Activated T-helper 1 cell treated with anti-CD3 and anti-CD28 coated beads, Interleukin-2, amount 50 U/mL, for 16 hours (primary cell): ENCODE measurements around the gene CTNNA1.

Experiments
- DNase-seq, 2 donors: peaks; one replicate each; pipeline ENCODE4 v3.0.0-alpha.2; 2020; ENCODE audit warnings: low read depth in 1 of 2, low spot score in 1 of 2

CTNNA1 gene

GRCh38 chr5:138844812-138845513 lies 91.7 kb downstream of the CTNNA1 start:
- no peak for DNase-seq

GRCh38 chr5:138849439-138849838 lies 96.2 kb downstream of the CTNNA1 start:
- no peak for DNase-seq

DNA sequence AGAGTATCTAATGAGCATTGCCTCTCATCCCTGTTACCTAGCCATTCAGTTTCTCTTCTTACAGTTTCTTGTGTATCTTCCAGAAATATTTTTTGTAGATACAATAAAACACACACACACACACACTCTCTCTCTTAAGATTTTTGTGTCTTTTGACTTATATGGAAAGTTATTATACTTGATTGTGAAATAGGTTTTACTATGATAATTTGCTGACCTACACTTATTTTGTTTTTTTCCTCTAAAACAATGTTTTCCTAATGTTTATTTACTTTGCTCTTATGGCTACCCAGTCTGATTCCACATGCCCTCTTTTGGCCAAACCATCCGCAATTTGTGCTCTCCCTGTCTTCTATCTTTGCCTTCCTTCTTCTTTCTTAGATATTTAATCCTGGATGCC lies 96.7 kb downstream of the CTNNA1 start:
- DNase-seq, result no peak

DNA sequence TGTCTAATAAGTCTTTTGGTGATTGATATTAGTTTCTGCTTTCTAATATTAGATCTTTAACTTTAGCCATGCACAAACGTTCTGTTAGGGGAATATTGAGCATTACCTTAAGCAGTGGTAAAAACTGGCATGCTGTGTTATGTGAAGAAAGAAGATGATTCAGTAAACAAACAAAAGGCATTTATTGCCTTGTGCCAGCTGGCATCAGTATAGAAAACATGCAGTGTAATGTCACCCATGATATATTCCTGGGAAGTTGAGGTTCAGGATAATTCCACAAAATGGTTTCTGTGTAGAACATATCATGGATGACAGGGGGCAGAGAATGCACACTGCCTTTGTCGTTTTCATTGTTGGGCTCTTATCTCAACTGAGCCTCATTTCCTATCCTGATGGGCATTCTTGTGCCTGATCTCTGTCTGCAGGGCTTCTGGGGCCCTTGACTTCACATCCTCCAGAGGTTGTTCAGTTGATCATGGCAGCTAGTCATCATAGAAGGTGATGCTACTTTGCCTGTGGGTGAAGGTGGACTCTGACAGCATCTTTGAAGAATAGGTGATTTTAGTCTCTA lies 97.7 kb downstream of the CTNNA1 start:
- no peak for DNase-seq

DNA sequence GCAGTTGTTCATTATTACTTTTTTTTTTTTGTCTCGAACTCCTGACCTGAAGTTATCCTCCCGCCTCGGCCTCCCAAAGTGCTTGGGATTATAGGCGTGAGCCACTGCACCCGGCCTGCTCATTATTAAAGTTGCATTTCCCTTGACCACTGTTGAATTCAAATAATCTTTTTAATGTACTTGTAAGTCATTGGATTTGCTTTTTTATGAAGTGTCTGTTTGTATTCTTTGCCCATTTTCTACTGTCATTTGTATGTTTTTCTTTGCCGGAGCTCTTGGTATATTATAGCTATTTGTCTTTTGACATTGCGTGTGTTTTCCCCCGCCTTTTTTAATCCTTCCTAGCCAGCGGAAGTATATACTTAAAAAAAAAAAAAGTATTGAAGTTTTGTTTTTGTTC lies 99.9 kb downstream of the CTNNA1 start:
- DNase-seq, result no peak

DNA sequence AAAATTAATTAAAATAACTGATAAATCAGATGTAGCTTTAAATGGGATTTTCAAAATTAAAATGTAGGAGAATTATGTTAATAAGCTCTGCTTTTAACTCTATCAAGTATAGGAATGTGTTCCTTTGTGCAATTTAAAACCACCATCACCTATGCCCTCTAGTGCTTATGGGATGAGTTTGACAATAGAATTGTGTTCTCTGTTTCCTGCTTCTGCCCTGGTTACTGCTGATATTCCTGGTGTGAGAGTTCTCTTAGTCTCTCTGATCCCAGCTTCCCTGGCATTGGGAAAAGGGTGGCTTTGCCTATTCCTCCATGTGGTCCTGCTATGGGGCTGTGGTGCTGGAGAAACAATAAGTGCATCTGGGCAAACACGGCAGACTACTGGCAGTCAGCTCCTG lies 113.8 kb downstream of the CTNNA1 start:
- DNase-seq, result no peak

DNA sequence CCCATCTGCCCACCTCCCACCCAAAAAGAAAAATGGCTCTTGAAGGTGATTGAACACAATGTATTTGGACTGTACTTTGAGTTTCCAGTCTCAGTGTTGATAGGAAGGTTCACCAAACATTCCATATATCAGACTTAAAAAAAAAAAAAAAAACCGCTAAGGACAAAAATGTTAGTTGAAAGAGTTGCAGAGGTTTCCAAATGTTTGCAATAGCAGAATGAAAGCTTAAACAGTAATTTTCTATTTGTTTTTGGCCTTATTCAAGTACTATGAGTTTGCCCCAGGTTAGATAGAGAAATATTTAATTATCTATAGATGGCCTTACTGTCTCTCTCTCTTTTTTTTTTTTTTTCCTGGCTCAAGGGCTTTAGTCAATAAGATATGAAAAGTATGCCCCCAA lies 115.8 kb downstream of the CTNNA1 start:
- no peak for DNase-seq

DNA sequence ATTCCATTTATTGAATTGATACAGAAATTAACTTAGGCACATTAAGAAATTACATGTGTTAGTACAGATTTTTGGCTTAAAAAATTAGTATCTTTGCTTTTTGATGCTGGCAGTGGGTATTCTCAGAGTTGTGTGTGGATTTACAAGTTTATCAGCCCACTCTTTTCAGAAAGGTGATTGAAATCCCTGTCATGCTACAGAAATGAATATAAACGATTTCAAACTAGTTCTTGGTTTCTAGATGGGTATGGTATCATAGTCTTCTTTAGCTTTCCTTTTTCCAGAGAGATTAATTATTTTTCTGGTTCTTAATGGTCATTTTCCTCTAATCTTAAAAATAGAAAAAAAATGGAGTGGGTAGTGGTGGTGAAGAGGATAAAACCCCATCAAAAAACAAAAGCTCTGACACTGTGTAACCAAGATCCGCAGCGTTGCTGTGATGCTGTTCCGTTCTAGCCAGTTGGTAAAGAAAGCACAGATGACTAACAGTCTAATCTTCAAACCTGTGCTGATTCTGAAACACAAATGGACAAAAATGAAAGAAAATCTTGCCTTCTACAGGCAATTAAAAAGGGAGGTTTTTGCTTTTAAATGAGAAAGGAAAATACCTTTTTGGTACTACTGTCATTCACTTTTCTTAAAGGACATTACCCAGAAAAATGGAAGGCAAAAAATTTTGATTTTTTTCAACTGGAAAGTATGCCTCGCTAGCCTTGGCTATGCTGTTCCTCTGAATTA lies 116.7 kb downstream of the CTNNA1 start:
- no peak for DNase-seq

- DNase-seq, result no peak
These were observed 117.4 kb downstream of the CTNNA1 start for GRCh38 chr5:138870611-138871010.

DNA sequence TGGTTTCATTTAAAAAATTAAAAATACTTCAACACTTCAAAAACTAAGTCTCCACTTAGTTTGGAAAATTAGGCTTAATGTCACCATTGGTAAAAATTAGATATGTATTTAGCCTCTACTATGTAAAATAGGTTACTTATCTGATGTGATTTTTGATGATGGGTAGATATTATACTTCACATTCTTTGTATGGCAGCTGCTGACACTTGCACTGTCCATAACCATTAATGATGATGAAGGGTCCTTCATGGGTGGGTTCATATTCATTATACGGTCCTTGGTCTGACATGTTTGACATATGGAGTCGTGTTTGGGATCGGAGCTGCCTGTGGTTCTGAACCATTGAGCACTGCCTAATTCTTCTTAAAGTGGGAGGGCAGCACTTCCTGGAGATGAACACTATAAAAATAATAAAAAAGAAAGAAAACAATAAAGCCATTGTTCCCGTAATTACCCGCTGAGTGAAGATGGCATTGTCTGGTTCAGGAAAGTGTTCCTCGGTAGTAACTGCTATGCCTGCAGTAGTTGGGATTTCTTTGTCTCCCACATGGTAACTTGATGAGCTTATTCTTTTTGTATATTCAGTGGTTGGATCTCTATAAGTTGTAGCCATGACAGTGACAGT lies 119.7 kb downstream of the CTNNA1 start:
- no peak for DNase-seq

GRCh38 chr5:138873466-138874221 lies 120.4 kb downstream of the CTNNA1 start:
- DNase-seq, result no peak

- no peak for DNase-seq
These were observed 121.0 kb downstream of the CTNNA1 start for GRCh38 chr5:138874241-138874640.

GRCh38 chr5:138874771-138875551 lies 121.7 kb downstream of the CTNNA1 start, which contains the start of gene LRRTM2:
Gene LRRTM2, minus strand, starts transcription at chr5:138875335. Its CDS starts 424 bp downstream, at chr5:138874911.
- no peak for DNase-seq

DNA sequence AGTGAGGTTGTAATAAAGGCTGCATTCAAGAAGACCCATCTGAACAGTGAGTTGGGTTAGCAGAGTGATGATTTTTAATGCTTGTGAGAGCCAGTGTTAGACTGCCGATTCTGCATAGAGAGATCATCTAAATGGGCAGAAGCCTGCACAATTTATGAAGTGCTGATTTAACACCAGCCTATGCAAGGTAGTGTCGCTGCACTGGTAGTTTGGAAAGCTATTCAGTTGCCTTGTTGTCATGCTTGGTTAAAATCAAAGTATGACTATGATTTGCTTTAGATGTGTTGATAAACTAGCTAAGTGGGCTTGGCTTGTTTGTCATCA lies 122.3 kb downstream of the CTNNA1 start:
- DNase-seq, result no peak

- DNase-seq, result no peak
These were observed 122.7 kb downstream of the CTNNA1 start for GRCh38 chr5:138875946-138876345.

- no peak for DNase-seq
These were observed 123.6 kb downstream of the CTNNA1 start for GRCh38 chr5:138876811-138877210.

DNA sequence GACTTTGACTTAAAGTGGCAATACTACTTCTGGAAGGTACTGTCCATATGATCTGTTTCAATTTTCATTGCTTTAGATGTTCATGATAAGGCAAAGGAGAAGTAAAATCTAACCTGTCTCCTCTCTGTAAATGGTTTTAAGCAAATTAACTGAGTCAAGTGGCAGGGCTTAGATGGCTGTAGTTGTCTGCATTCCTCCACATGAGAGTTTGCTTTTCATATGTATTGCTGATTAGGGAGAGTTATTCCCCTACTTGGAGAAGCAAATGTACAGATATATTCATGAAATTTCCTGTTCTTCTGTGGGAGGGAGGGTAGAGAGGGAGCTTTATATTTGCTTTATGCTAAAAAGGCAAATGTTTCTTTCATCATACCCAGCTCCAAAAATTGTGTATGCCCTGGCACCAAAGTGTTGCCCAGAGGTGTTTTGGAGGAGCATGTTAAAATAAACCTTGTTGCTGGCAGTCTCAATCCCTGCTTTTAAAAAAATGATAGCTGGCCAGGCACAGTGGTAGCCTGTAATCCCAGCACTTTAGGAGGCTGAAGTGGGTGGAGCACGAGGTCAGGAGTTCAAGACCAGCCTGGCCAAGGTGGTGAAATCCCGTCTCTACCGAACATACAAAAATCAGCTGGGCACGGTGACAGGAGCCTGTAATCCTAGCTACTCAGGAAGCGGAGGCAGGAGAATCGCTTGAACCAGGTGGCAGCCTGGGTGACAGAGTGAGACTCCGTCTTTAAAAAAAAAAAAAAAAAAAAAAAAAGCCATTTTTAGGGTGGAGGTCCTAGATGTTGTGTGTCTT lies 125.4 kb downstream of the CTNNA1 start:
- no peak for DNase-seq

DNA sequence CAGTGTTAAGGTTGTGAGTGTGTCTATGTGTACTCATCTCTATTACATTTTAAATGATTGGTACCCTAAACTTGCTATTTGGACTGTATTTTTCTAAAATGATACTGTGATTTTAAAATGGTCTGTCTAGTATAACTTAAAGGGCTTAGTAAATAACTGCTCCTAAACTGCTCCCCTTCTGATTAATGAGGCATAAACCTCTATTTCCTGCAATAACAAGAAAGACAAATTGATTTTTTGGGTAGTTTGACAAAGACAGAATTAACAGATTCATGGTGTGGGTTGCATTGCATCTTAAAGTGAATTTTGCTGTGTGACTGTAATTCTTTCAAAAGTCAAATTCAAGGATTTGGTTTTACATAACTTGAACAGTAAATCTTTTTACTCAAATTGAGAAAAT lies 130.0 kb downstream of the CTNNA1 start:
- no peak for DNase-seq

- DNase-seq, result no peak
These were observed 130.9 kb downstream of the CTNNA1 start for GRCh38 chr5:138884094-138884493.

GRCh38 chr5:138884554-138884953 lies 131.3 kb downstream of the CTNNA1 start:
- DNase-seq, result no peak
